ENCODE results near the gene AQP5. TPM values are rescaled to one million over a fixed set of nuclear protein-coding genes. Genes with fewer than 3 reads are reported as not detected.

AQP5 gene
- not detected in 2 replicates for total RNA-seq

DNA sequence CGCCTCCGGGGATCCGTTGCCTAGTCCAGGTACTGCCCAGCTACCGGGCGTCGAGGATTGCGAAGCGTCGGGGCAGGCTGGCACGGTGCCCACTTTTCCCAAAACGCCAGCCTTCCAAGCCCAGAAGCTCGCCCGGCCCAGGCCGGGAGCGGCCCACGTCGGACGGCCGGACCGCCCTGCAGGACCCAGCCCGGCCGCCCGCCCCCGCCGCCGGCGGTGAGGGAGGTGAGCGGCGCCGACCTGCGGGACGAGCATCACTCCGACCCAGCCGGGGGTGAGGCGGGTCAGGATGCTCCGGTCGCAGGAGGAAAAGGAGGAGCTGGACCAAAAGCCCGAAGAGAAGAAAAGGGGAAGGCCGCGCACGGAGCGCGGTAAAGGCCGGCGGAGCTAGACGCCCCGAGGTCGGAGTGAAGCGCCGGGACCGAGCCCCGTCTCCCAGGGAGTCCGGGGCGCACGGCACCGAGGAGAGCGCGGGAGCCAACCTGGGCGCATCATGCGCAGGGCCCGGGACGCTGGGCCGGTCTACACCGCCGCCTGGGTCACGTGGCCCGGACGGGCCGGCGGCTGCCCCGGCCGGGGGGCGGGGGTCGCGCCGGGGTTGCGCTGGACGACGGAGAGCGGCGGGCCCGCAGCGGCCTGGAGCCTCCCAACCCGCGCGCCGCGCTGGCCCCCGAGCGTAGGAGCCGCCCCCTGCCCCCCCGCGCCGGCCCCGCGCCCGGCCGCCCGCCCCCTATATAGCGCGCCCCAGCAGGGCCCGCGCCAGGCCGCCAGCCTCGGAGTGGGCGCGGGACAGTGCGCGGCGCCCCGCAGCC, at the start of gene AQP5:
TSS of gene AQP5 (plus strand) at position 762 of the 812 bp plus-strand sequence. CDS start 146 bp downstream, outside the sequence.
- H3K9me3 ChIP-seq (ENCODE audit: low read depth, low read length) = no peaks in the 10 kb centered on the region
- peaks cover 77% of the 10 kb centered on the region for H3K27me3 ChIP-seq (ENCODE audit: insufficient read depth, low read length)
- H3K79me2 ChIP-seq (ENCODE audit: insufficient read depth, low read length) = no peaks in the 10 kb centered on the region
- peak within 1 kb of the TSS; percentile 33 for H3K4me3 ChIP-seq (ENCODE audit: insufficient read depth, low read length)
- no peak within 1 kb of the TSS for H2AFZ ChIP-seq (ENCODE audit: low read length)
- no peaks in the 10 kb centered on the region for H4K20me1 ChIP-seq (ENCODE audit: insufficient read depth, low read length)
- H3K4me1 ChIP-seq (ENCODE audit: insufficient read depth, low read length) = peaks cover 9% of the 10 kb centered on the region
- peak; percentile 89 for DNase-seq (ENCODE audit: insufficient read length, low spot score, missing footprints)
- H3K36me3 ChIP-seq (ENCODE audit: insufficient read depth, low read length) = no peaks in the 10 kb centered on the region
- no peak within 1 kb of the TSS for H3K27ac ChIP-seq (ENCODE audit: low read depth, low read length)
- peak within 1 kb of the TSS; percentile 45 for H3K4me2 ChIP-seq (ENCODE audit: insufficient read depth, low read length)
- TF ChIP-seq CTCF (IDR thresholded peaks at IDR 0.05; ENCODE audit: extremely low read depth, low read depth, low read length) = no peak

DNA sequence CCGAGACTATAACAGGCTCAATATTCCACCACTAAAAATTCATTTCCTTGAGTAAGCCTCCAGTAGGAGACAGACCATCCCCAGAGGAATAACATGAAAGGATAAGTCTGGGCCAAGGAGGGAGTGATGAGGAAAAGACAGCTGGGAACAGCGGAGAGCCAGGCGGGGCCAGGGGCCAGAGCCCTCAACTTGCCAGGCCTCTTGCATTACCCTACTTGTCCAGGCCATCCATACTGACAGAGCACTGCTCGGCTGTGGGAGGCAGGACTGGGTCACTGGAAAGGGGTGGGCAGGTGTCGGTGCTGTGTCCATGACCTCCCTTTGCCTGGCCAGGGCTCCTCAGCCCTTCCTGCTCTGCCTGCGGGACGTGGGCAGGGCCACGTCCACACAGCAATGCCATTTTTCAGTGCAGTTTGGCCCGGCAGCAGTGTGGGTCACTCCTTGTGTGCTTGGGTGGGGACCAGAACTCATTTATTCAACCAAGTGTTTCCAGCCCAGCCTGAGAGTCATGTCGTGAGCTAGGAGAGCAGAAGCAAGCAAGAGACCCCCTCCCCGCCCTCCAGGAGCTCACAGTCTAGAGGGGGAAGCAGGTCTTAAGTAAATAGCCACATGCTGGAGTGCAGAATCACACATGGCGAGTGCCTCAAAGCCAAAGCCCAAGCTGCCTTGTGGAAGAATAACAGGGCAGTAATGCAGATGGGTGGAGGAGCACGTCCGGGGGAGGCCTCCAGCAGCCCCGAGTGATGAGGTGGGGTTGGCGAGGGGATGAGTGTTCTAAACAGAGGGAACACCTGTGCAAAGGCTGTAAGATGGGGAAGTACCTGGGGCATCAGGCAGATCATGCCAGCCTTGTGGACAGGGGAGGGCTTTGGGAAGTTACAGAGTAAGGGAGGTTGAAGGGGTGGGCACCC, 49.1 kb upstream of the AQP5 start:
- H3K4me3 ChIP-seq (ENCODE audit: insufficient read depth, low read length) = no peak overlapping the region
- no peaks in the 10 kb centered on the region for H3K79me2 ChIP-seq (ENCODE audit: insufficient read depth, low read length)
- no peak overlapping the region for H3K4me2 ChIP-seq (ENCODE audit: insufficient read depth, low read length)
- H3K27me3 ChIP-seq (ENCODE audit: insufficient read depth, low read length) = peaks cover 2% of the 10 kb centered on the region
- no peaks in the 10 kb centered on the region for H3K36me3 ChIP-seq (ENCODE audit: insufficient read depth, low read length)
- H2AFZ ChIP-seq (ENCODE audit: low read length) = no peak overlapping the region
- no peaks in the 10 kb centered on the region for H3K4me1 ChIP-seq (ENCODE audit: insufficient read depth, low read length)
- peak; percentile 64 for DNase-seq (ENCODE audit: insufficient read length, low spot score, missing footprints)
- H3K9me3 ChIP-seq (ENCODE audit: low read depth, low read length) = no peaks in the 10 kb centered on the region
- H3K27ac ChIP-seq (ENCODE audit: low read depth, low read length) = no peak overlapping the region
- TF ChIP-seq CTCF (IDR thresholded peaks at IDR 0.05; ENCODE audit: extremely low read depth, low read depth, low read length) = no peak
- H4K20me1 ChIP-seq (ENCODE audit: insufficient read depth, low read length) = no peaks in the 10 kb centered on the region

- Histone ChIP-seq H3K36me3 (ENCODE audit: insufficient read depth, low read length) (no peaks in the 10 kb centered on the region), H3K4me2 (ENCODE audit: insufficient read depth, low read length) (no peak overlapping the region), H3K4me1 (ENCODE audit: insufficient read depth, low read length) (peaks cover 5% of the 10 kb centered on the region), H3K27ac (ENCODE audit: low read depth, low read length) (no peak overlapping the region), H2AFZ (ENCODE audit: low read length) (no peak overlapping the region), H3K79me2 (ENCODE audit: insufficient read depth, low read length) (no peaks in the 10 kb centered on the region), H4K20me1 (ENCODE audit: insufficient read depth, low read length) (no peaks in the 10 kb centered on the region), H3K4me3 (ENCODE audit: insufficient read depth, low read length) (no peak overlapping the region), H3K27me3 (ENCODE audit: insufficient read depth, low read length) (peaks cover 12% of the 10 kb centered on the region), H3K9me3 (ENCODE audit: low read depth, low read length) (no peaks in the 10 kb centered on the region)
- DNase-seq (ENCODE audit: insufficient read length, low spot score, missing footprints) = peak; percentile 53
- no peak for TF ChIP-seq CTCF (IDR thresholded peaks at IDR 0.05; ENCODE audit: extremely low read depth, low read depth, low read length)
These were observed 45.3 kb upstream of the AQP5 start for GRCh38 chr12:49916129-49916919.
